Natural killer cell (primary cell): ENCODE data around the gene TMEM184C. TPM values are rescaled to one million over a fixed set of nuclear protein-coding genes. Genes with fewer than 3 reads are reported as not detected.

Source experiments
- ATAC-seq, 3 donors: fragments of 150-1000 bp in 2 of 3; fragments of 200-7000 bp in 1 of 3; cut with Tn5 transposase; 1 replicate in 1 of 3; 2 replicates in 2 of 3; pipeline ENCODE4 v1.10.0; 2021; ENCODE audit warnings: mild to moderate bottlenecking in 2 of 3, moderate library complexity in 2 of 3
- DNase-seq, 2 donors: peaks; one replicate each; pipeline versions ENCODE4 v3.0.0 to v3.0.0-alpha.2; 2013 to 2021; ENCODE audit warnings: mixed read lengths in 1 of 2
- H3K27ac ChIP-seq: one replicate; pipeline ENCODE4 v1.5.1; 2013; ENCODE audit warnings: mild to moderate bottlenecking, low read length
- H3K27me3 ChIP-seq: one replicate; pipeline ENCODE4 v1.6.1; 2013; ENCODE audit warnings: low read length; ENCODE audit not compliant: control insufficient read depth, insufficient read depth
- H3K36me3 ChIP-seq: one replicate; pipeline ENCODE4 v1.6.1; 2013; ENCODE audit warnings: low read length; ENCODE audit not compliant: control insufficient read depth, insufficient read depth
- H3K4me1 ChIP-seq: one replicate; pipeline ENCODE4 v1.6.1; 2013; ENCODE audit warnings: low read length; ENCODE audit not compliant: control insufficient read depth, insufficient read depth
- H3K4me3 ChIP-seq: one replicate; pipeline ENCODE4 v1.5.1; 2013; ENCODE audit warnings: low read length
- H3K9me3 ChIP-seq: one replicate; pipeline ENCODE4 v1.6.1; 2013; ENCODE audit warnings: low read length; ENCODE audit not compliant: control insufficient read depth, insufficient read depth
- H3K27ac Mint-ChIP-seq, 2 donors: one replicate each; pipeline ENCODE4 v1.8.0; 2022; ENCODE audit warnings: mild to moderate bottlenecking in 2 of 2, mixed read lengths in 2 of 2, moderate library complexity in 1 of 2
- H3K27me3 Mint-ChIP-seq, 2 donors: one replicate each; pipeline ENCODE4 v1.8.0; 2022; ENCODE audit warnings: low read depth in 2 of 2, mixed read lengths in 2 of 2
- H3K36me3 Mint-ChIP-seq: one replicate; pipeline ENCODE4 v1.8.0; 2022; ENCODE audit warnings: mixed read lengths
- H3K4me1 Mint-ChIP-seq, 2 donors: one replicate each; pipeline ENCODE4 v1.8.0; 2022; ENCODE audit warnings: mixed read lengths in 2 of 2
- H3K4me3 Mint-ChIP-seq: one replicate; pipeline ENCODE4 v1.8.0; 2022; ENCODE audit warnings: mild to moderate bottlenecking, moderate library complexity, mixed read lengths
- H3K9me3 Mint-ChIP-seq, 2 donors: one replicate each; pipeline ENCODE4 v1.8.0; 2022; ENCODE audit warnings: mixed read lengths in 2 of 2
- whole genome bisulfite sequencing: methylation state at CpG from one replicate; pipeline ENCODE4 v1.1.7; 2013; ENCODE audit warnings: missing lambda C conversion rate; ENCODE audit not compliant: insufficient coverage; 5-methylcytosine and 5-hydroxymethylcytosine counted together
- intact Hi-C: fragments of 100-400 bp; cut with micrococcal nuclease; formaldehyde crosslinking; loops from one replicate; pipeline ENCODE4 v1.14.2; 2022
- total RNA-seq, 4 donors: library from RNA; stranded (reverse); fragments of 120-200 nt in 1 of 4; gene quantifications; one replicate each; pipeline versions ENCODE4 v1.2.3 to v1.2.4, GENCODE V29; 2013 to 2022
- TF ChIP-seq, protein P1 (sequence below): fragments of 200-600 bp; IDR thresholded peaks from one replicate; pipeline ENCODE4 v1.8.0; 2022; ENCODE audit warnings: antibody characterized with exemption

Gene TMEM184C
- total RNA-seq, 3 donors from 2014 or later (not counting 1 experiment from before 2014, with no cell fraction given) = 14.4 to 15.5 (median 15.1) TPM

DNA sequence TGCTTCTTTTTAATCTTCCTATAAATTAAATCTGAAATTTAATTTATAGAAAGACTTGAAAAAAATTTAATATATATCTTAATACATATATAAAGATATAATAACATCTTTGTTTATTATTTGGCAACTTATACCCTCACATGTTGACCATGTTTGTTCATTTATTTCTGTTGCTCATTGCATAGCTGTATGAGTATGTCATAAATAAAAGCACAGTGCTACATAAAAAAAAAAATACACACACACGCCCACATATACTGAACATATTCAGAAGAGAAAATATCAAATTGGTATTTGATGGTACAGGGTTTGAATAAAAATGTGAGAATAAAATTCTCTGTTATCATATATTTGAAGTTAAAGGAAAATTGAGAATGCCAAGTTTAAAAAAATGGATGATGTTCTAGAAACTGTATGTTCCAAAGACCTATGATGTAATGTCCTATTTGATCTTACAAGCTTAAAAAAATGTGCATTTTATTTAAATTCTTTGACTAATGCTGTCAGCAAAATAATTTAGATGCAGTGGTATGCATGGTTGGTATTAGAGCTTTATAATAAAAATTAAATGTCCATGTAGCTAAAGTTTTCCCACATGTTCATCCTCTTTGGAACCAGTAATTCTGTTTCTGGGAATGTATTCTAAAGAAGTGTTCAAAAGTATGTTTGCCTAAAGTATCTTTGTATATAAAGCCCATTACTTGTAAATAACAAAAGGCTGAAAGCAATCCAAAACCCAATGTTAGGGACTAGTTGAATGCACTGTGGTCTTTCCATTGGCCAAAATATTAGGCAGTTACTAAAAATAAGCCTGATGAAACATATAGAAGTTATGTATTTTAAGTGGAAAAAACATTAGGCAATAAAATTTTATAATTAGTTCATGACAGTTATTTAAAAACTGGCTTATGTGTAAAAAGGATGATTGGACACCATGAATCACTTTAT lies 12.9 kb downstream of the TMEM184C start:
- peaks cover 87% of the 10 kb centered on the region for H3K36me3 ChIP-seq

DNA sequence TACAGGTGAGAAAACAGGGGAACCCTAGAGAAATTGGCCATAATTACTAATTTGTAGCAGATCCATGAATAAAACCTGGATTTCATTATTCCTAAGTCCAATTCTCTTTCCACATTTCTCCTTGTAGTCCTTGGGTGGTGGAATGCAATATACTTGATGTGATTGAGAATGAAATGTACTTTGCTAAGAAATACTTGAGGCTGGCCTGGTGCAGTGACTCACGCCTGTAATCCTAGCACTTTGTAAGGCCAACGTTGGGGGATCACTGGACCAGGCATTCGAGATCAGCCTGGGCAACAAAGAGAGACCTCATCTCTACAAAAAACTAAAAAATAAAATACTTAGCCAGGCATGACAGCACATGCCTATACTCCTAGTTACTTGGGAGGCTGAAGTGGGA lies 15.9 kb downstream of the TMEM184C start:
- 95% methylated on average over 3 of the region's 3 CpGs for WGBS
- Mint-ChIP-seq H3K9me3 (no peaks in the 10 kb centered on the region), H3K4me1 (no peaks in the 10 kb centered on the region), H3K36me3 (peaks cover 17% of the 10 kb centered on the region), H3K4me3 (no peak overlapping the region), H3K27me3 (no peaks in the 10 kb centered on the region), H3K27ac (peak overlapping the region in 1 of 2 donors; percentile 5)
- Histone ChIP-seq H3K9me3 (no peaks in the 10 kb centered on the region), H3K4me3 (no peak overlapping the region), H3K27me3 (no peaks in the 10 kb centered on the region), H3K36me3 (peaks cover 83% of the 10 kb centered on the region), H3K27ac (no peak overlapping the region), H3K4me1 (no peaks in the 10 kb centered on the region)
- no peak for DNase-seq
- TF ChIP-seq, protein P1, sequence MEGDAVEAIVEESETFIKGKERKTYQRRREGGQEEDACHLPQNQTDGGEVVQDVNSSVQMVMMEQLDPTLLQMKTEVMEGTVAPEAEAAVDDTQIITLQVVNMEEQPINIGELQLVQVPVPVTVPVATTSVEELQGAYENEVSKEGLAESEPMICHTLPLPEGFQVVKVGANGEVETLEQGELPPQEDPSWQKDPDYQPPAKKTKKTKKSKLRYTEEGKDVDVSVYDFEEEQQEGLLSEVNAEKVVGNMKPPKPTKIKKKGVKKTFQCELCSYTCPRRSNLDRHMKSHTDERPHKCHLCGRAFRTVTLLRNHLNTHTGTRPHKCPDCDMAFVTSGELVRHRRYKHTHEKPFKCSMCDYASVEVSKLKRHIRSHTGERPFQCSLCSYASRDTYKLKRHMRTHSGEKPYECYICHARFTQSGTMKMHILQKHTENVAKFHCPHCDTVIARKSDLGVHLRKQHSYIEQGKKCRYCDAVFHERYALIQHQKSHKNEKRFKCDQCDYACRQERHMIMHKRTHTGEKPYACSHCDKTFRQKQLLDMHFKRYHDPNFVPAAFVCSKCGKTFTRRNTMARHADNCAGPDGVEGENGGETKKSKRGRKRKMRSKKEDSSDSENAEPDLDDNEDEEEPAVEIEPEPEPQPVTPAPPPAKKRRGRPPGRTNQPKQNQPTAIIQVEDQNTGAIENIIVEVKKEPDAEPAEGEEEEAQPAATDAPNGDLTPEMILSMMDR = no peak
- intact Hi-C loops = no loop called here
- ATAC-seq = no peak

More for the DNA sequence above, 12.9 kb downstream of the TMEM184C start:
- Histone ChIP-seq H3K4me3 (no peak overlapping the region), H3K27ac (no peak overlapping the region), H3K4me1 (no peaks in the 10 kb centered on the region), H3K27me3 (no peaks in the 10 kb centered on the region), H3K9me3 (no peaks in the 10 kb centered on the region)
- H3K9me3 Mint-ChIP-seq = no peaks in the 10 kb centered on the region
- TF ChIP-seq, protein P1 = no peak
- intact Hi-C loops = no loop called here
- no peaks in the 10 kb centered on the region for H3K27me3 Mint-ChIP-seq
- peaks cover 0 to 6% of the 10 kb centered on the region in 2 donors for H3K4me1 Mint-ChIP-seq
- H3K36me3 Mint-ChIP-seq = peaks cover 9% of the 10 kb centered on the region
- DNase-seq (no peak), ATAC-seq (no peak)
- H3K27ac Mint-ChIP-seq = no peak overlapping the region
- H3K4me3 Mint-ChIP-seq = no peak overlapping the region
- no CpG with 5 or more reads among the region's 1 CpG for WGBS

DNA sequence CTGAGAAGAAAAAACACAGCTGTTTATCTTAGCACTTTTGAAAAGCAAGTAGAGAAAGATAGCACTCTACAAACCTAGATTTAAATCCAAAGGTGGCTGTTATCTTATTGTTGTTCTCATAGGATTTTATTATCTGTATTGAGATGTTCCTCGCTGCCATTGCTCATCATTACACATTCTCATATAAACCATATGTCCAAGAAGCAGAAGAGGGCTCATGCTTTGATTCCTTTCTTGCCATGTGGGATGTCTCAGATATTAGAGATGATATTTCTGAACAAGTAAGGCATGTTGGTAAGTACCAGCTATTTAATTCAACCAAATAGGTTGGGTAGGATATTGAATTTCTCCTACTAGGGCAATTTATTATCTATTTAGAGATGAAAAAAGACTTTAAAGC lies 16.4 kb downstream of the TMEM184C start:
- Mint-ChIP-seq H3K9me3 (no peaks in the 10 kb centered on the region), H3K36me3 (peaks cover 17% of the 10 kb centered on the region), H3K4me3 (no peak overlapping the region), H3K4me1 (no peaks in the 10 kb centered on the region), H3K27me3 (no peaks in the 10 kb centered on the region), H3K27ac (peak overlapping the region in 1 of 2 donors; percentile 5)
- no peaks in the 10 kb centered on the region for H3K4me1 ChIP-seq
- intact Hi-C loops = no loop called here
- TF ChIP-seq, protein P1 = no peak
- no peaks in the 10 kb centered on the region for H3K9me3 ChIP-seq
- peaks cover 81% of the 10 kb centered on the region for H3K36me3 ChIP-seq
- H3K27me3 ChIP-seq = no peaks in the 10 kb centered on the region
- no peak overlapping the region for H3K4me3 ChIP-seq
- ATAC-seq (no peak), DNase-seq (no peak)
- H3K27ac ChIP-seq = no peak overlapping the region
- no CpG with 5 or more reads among the region's 1 CpG for WGBS
